Superior temporal gyrus (tissue), 1 donor: ENCODE results near the gene RAE1.
"Not testable (repeated sequence)": the region's sequence is repeated elsewhere in the genome, so short reads cannot be mapped to it uniquely, and the experiment has no call there.

Experiments used
- DNase-seq: peaks from one replicate; pipeline ENCODE4 v3.0.0-alpha.2; 2016; ENCODE audit errors: extremely low spot score

RAE1 gene

GRCh38 chr20:57414867-57415592 lies 64.0 kb downstream of the RAE1 start:
- DNase-seq: no peak

GRCh38 chr20:57415771-57416170 lies 64.7 kb downstream of the RAE1 start:
- DNase-seq: no peak

- no peak for DNase-seq
Observed at GRCh38 chr20:57416296-57417022, 65.4 kb downstream of the RAE1 start.

DNA sequence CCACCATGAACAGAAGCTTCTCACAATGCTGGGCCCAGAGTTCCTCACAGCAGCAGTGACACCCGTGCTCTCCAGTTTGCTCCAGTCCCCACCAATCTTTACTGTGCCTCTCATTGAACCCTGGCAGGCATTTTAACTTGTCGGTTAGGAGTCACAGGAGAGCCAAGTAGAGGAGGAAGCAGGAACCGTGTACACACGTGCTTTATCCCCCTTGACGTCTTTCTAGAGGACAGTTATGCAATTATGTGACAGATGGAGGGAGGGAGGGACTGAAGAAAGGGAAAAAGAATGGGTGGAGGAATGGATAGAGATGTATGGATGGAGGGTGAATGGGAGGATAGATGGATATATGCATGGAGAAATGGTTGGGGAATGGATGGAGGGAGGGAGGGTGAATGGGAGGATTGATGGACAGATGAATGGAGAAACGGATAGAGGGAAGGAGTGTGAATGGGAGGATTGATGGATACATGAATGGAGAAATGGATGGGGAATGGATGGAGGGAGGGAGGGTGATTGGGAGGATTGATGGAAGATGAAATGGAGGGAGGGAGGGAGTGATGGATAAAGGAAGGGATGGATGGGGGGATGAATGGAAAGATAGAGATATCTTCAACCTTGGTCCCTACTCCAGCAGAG lies 66.1 kb downstream of the RAE1 start:
- DNase-seq: no peak

DNA sequence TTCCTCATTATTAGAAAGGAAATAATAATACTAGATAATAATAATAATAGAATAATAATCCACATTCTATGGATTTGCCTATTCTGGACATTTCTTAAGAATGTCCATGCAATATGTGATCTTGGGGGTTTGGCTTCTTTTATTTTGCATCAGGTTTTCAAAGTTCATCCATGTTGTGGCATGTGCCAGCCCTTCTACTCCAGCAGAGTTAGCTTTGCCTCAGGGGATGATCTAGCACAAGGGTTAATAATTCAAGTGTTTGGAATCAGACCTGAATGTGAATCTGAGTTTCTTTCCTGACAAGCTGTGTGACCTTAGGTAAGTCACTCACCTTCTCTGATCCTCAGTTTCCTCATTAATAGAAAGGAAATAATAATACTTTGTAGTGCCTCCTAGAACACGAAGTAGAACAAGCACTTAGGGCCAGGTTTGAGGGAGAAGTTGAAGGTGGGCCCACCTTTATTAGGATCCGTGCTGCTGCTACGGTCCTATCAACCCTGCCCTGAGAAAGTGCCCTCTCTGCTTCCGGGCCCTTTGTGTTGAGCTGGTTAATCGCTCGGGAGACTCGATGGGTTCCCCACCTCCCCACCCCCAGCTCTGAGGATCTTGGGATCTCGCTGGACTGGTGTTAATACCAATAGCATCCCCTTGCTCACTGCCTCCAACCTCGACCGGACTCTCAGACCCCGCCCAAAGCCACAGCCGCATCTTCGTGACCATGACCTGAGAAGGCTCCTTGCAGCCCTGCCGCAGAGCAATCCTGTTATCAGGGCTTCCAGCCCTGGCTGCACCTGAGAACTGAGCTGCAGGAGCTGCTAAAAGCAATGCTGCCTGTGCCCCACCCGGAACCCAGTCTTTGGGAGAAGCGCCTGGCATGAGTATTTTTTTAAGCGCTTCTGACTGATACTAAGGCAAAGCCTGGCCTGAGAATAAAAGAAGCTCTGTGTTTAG lies 67.0 kb downstream of the RAE1 start:
- no peak for DNase-seq

DNA sequence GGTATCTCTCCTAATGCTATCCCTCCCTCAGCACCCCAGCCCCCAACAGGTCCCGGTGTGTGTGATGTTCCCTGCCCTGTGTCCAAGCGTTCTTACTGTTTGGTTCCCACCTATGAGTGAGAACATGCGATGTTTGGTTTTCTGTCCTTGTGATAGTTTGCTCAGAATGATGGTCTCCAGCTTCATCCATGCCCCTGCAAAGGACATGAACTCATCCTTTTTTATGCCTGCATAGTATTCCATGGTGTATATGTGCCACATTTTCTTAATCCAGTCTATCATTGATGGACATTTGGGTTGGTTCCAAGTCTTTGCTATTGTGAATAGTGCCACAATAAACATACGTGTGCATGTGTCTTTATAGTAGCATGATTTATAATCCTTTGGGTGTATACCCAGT lies 68.4 kb downstream of the RAE1 start:
- not testable (repeated sequence) for DNase-seq

- DNase-seq: no peak
Observed at GRCh38 chr20:57420571-57421252, 69.7 kb downstream of the RAE1 start.

- no peak for DNase-seq
Observed at GRCh38 chr20:57421253-57422220, 70.5 kb downstream of the RAE1 start.

DNA sequence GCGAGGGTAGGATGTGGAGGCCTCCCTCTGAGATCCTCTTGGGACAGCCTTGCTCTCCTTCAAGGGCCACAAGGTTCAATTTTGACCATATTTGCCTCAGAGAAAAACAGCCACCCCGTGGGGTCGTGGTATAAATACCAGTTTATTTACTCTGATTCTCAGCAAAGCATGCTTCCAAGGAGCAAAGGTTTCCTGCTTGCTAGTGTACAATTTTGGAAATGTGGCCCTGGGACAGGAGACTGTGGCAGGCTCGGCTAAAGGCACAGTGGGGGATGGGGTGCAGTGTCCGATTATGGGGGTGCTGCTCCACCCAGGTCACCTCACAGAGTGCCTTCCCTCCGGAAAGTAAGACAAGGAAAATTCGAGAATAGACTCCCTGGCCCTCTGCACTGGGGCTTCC lies 71.2 kb downstream of the RAE1 start:
- DNase-seq: no peak

DNA sequence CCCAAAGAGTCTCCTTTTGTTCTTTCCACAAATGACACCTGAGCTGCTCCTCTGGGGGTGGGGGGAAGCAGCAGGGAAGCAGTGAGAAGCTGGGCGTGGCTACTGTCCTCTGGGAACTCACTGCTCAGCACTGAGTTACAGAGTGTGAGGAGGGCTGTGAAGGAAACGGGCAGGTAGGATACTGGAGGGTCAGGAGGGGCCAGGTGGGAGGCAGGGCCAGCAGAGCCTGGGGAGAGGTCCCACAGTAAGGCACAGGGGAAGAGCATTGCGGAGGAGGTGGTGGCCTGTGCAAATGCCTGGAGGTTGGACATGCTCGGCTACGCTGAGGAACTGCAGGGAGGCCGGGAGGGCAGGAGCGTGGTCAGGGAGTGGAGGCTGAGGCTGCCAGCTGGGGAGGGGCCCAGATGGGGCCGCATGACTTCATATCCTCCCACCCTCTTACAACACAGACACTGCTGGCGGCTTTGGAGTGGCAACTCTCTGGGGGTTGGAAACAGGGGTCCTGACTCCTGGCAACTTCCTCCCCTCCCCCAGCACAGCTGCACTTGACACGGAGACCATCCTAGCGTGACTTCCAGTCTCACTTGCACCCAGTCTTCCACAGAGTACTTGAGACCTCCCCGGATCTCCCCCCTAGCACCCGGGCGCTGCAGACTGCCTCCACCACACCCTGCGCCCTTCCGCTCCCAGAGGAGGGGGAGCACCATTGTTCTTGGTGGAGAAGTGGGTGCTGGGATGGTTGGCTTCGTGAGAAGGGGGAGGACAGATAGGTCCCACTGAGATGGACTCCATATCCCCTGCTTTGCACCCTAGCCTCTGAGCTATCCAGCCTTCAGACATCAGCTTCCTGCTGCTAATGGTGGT lies 74.3 kb downstream of the RAE1 start:
- DNase-seq: no peak

GRCh38 chr20:57426271-57426689 lies 75.2 kb downstream of the RAE1 start:
- DNase-seq: no peak

DNA sequence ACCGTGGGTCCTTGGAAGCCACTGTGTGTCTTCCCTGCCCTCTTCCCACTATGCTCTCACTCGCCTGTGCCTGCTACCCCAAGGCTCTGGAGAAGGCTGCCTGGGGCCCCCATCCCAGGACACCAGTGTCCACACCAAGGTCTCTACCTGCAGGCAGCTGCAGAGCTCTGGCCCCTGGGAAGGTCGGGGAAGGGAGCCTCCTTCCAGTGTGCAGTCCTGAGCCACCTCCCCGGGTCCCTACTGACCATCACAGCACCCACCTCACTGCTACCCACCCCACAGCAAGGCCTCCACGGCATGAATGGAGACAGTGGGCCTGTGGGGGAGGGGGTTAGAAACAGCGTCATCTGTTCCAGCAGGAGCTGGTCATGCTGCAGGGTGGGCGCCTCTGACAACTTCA lies 75.8 kb downstream of the RAE1 start:
- no peak for DNase-seq

DNA sequence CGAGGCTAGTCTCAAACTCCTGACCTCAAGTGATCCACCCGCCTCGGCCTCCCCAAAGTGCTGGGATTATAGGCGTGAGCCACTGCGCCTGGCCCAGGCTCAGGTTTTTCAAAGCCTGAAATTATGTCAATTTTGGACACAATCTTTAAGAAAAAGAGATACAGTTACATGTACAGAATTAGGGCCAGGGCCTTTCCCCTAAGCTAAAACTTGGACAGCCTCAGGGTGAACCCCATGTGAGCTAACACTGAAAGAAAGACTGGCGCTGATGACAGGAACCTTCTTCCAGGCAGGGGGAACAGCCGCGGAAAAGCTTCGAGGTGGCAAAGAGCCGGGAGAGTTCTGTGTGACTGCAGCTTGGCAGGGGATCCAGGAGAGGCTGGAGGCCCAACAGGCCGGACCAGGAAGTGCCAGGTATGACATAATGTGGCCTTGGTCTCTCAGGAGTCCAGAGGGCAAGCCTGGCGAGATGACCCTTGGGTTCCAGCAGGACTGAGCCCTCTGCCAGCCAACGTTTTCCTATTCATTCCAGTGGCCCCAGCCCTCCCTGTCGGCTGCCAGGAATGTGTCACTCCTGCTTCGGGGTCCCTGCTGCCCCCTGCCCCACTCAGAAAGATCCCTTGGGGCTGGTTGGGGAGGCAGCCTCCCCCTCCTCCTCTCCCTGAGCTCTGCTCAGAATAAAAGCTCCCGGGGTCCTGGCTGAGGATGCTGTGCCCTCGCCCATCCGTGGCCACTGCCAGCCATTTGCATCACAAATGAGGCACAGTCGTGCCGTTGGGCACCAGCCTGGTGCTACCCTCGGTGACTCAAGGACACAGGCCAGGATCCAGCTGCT lies 77.5 kb downstream of the RAE1 start:
- no peak for DNase-seq
